Measurements from ENCODE around the gene CLEC2L.

DNA sequence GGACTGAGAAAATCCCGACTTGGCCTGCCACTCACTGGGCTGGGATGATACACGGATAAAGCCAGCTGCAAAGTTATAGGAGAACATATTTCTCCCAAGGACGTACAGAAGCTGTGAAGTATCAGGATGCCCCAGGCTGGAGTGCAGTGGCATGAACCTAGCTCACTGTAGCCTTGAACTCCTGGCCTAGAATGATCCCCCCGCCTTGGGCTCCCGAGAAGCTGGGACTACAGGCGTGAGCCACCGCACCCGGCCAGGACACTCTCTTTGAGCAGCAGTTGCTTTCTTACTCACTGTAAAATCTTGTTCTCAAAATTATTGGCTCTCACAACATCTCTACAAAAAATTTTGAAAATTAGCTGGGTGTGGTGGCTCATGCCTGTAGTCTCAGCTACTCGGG, 50.4 kb downstream of the CLEC2L start:
- TF ChIP-seq KDM4B (CRISPR knock-in tag; IDR thresholded peaks at IDR 0.05) (no peak), MAFK (conservative IDR thresholded peaks at IDR 0.05 in 1 of 2, IDR thresholded peaks at IDR 0.05 in 1 of 2; ENCODE audit: low read length in 2 of 2) (no peak), YEATS4 (CRISPR knock-in tag; IDR thresholded peaks at IDR 0.05; ENCODE audit: borderline replicate concordance) (no peak), HOXD1 (CRISPR knock-in tag; IDR thresholded peaks at IDR 0.05) (no peak), MXD4 (CRISPR knock-in tag; IDR thresholded peaks at IDR 0.05) (no peak), ZNF616 (CRISPR knock-in tag; IDR thresholded peaks at IDR 0.05; ENCODE audit: low read depth) (no peak), HNRNPLL (IDR thresholded peaks at IDR 0.05; ENCODE audit: low read depth, low read length, poor library complexity, severe bottlenecking) (no peak), POLR2A (IDR thresholded peaks at IDR 0.05; ENCODE audit: insufficient read depth in 1 of 2, low read depth in 2 of 2, low read length in 2 of 2) (no peak)

Data from HepG2 (cell line).